BE2C (cell line): Measurements from ENCODE around the gene S100A7A.
"Not testable (repeated sequence)": the region's sequence is repeated elsewhere in the genome, so short reads cannot be mapped to it uniquely, and the experiment has no call there.

Experiments
- DNase-seq: peaks from one replicate; pipeline ENCODE4 v3.0.0-alpha.2; 2020
- H3K27me3 ChIP-seq: fragments of 250-450 bp; sonication (Bioruptor Pico); 2 replicates; pipeline ENCODE4 v1.5.1; 2020; ENCODE audit warnings: mild to moderate bottlenecking
- H3K36me3 ChIP-seq: fragments of 250-450 bp; sonication (Bioruptor Pico); 2 replicates; pipeline ENCODE4 v1.5.1; 2020; ENCODE audit warnings: mild to moderate bottlenecking
- H3K4me1 ChIP-seq: fragments of 250-450 bp; sonication (Bioruptor Pico); 2 replicates; pipeline ENCODE4 v1.5.1; 2020
- H3K4me3 ChIP-seq: 2 replicates; pipeline ENCODE4 v1.5.1; 2011; ENCODE audit warnings: low read depth, low read length
- H3K9me3 ChIP-seq: fragments of 250-450 bp; sonication (Bioruptor Pico); 2 replicates; pipeline ENCODE4 v1.5.1; 2020
- TF ChIP-seq, protein P1 (sequence below): IDR thresholded peaks from 2 replicates; pipeline ENCODE4 v1.5.1; 2012; ENCODE audit warnings: mild to moderate bottlenecking, low read depth, low read length

S100A7A gene

GRCh38 chr1:153401461-153401860, 14.9 kb upstream of the S100A7A start:
- Histone ChIP-seq H3K4me3 (no peak overlapping the region), H3K36me3 (no peaks in the 10 kb centered on the region), H3K27me3 (peaks cover 36% of the 10 kb centered on the region), H3K9me3 (no peaks in the 10 kb centered on the region), H3K4me1 (no peaks in the 10 kb centered on the region)
- TF ChIP-seq, protein P1, sequence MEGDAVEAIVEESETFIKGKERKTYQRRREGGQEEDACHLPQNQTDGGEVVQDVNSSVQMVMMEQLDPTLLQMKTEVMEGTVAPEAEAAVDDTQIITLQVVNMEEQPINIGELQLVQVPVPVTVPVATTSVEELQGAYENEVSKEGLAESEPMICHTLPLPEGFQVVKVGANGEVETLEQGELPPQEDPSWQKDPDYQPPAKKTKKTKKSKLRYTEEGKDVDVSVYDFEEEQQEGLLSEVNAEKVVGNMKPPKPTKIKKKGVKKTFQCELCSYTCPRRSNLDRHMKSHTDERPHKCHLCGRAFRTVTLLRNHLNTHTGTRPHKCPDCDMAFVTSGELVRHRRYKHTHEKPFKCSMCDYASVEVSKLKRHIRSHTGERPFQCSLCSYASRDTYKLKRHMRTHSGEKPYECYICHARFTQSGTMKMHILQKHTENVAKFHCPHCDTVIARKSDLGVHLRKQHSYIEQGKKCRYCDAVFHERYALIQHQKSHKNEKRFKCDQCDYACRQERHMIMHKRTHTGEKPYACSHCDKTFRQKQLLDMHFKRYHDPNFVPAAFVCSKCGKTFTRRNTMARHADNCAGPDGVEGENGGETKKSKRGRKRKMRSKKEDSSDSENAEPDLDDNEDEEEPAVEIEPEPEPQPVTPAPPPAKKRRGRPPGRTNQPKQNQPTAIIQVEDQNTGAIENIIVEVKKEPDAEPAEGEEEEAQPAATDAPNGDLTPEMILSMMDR: no peak
- DNase-seq: no peak

DNA sequence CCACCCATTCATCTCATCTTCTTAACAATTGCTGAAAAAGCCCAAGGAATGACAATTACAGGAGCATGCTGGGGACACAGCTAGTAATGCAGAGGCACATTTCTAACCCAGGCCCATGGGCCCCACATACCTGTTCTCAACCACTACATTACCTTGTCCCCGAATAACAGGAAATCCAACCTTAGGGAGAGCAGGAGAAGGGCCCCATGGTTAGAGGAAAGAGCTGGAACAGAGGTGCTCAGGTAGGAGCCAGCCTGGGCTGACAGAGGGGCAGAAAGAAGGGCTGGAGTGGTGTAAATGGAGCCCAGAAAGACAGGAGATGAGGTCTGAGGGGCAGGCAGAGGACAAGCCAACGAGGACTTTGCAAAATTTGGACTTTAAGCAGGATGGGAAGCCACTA, 14.1 kb upstream of the S100A7A start:
- DNase-seq: no peak
- Histone ChIP-seq H3K4me1 (no peaks in the 10 kb centered on the region), H3K27me3 (peaks cover 30% of the 10 kb centered on the region), H3K9me3 (no peaks in the 10 kb centered on the region), H3K36me3 (no peaks in the 10 kb centered on the region), H3K4me3 (no peak overlapping the region)
- TF ChIP-seq, protein P1: no peak

GRCh38 chr1:153403421-153404085, 12.8 kb upstream of the S100A7A start:
- no peaks in the 10 kb centered on the region for H3K36me3 ChIP-seq
- peaks cover 30% of the 10 kb centered on the region for H3K27me3 ChIP-seq
- H3K9me3 ChIP-seq: no peaks in the 10 kb centered on the region
- H3K4me3 ChIP-seq: no peak overlapping the region
- H3K4me1 ChIP-seq: no peaks in the 10 kb centered on the region
- no peak for DNase-seq
- TF ChIP-seq, protein P1: no peak

GRCh38 chr1:153404086-153404635, 12.2 kb upstream of the S100A7A start:
- Histone ChIP-seq H3K4me3 (no peak overlapping the region), H3K4me1 (no peaks in the 10 kb centered on the region), H3K27me3 (peaks cover 26% of the 10 kb centered on the region), H3K36me3 (no peaks in the 10 kb centered on the region), H3K9me3 (no peaks in the 10 kb centered on the region)
- DNase-seq: no peak
- TF ChIP-seq, protein P1: no peak

- Histone ChIP-seq H3K36me3 (no peaks in the 10 kb centered on the region), H3K9me3 (no peaks in the 10 kb centered on the region), H3K4me1 (no peaks in the 10 kb centered on the region), H3K27me3 (peaks cover 26% of the 10 kb centered on the region), H3K4me3 (no peak overlapping the region)
- DNase-seq: peak; percentile 47
- TF ChIP-seq, protein P1: peak; percentile 51
Observed at GRCh38 chr1:153404768-153405167, 11.6 kb upstream of the S100A7A start.

GRCh38 chr1:153405825-153406599, 10.3 kb upstream of the S100A7A start:
- H3K9me3 ChIP-seq, DNase-seq, H3K4me3 ChIP-seq, H3K36me3 ChIP-seq, H3K4me1 ChIP-seq: not testable (repeated sequence)
- H3K27me3 ChIP-seq: peaks cover 16% of the 10 kb centered on the region

DNA sequence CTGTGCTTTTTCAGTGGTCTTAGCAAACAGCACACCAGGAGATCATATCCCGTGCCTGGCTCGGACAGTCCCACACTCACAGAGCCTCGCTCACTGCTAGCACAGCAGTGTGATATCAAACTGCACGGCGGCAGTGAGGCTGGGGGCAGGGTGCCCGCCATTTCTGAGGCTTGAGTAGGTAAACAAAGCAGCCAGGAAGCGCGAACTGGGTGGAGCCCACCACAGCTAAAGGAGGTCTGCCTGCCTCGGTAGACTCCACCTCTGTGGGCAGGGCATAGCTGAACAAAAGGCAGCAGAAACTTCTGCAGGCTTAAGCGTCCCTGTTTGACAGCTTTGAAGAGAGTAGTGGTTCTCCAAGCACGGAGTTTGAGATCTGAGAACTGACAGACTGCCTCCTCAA, 9.0 kb upstream of the S100A7A start:
- H3K36me3 ChIP-seq, H3K9me3 ChIP-seq, H3K4me3 ChIP-seq, H3K4me1 ChIP-seq, H3K27me3 ChIP-seq, DNase-seq: not testable (repeated sequence)

DNA sequence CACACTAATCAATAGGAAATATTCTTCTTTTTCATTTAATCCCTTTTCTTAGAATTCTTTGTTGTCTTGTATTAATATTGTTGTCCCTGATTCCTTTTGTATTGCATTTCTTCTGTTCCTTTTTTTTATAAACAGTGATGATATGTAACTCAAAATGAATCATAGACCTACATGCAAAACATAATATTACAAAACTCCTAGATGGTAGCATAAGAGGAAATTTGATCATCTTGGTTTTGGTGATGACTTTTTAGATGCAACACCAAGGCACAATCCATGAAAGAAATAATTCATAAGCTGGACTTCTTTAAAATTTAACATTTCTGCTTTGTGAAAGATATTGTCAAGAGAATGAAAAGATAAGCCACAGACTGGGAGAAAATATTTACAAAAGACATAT, 2.4 kb upstream of the S100A7A start:
- H3K9me3 ChIP-seq, H3K36me3 ChIP-seq, H3K4me1 ChIP-seq, DNase-seq, H3K27me3 ChIP-seq, H3K4me3 ChIP-seq: not testable (repeated sequence)
